Uterine smooth muscle cell (primary cell): ENCODE measurements around the gene SPTSSA. TPM values are rescaled to one million over a fixed set of nuclear protein-coding genes. Genes with fewer than 3 reads are reported as not detected.

Source experiments
- total RNA-seq: library from RNA; depleted of rRNA; stranded (reverse); fragments of >200 nt; gene quantifications from 2 replicates; pipeline ENCODE4 v1.2.3, GENCODE V29; 2014

SPTSSA gene
- total RNA-seq: 13.9 and 20.7 TPM in 2 replicates

GRCh38 chr14:34462132-34462893 is at the start of gene SPTSSA:
SPTSSA (minus strand) TSS chr14:34462240; CDS start chr14:34462207, 33 bp downstream.

Other genes with a start within 250 kb of the SPTSSA start
- gene EAPP, start 77.5 kb upstream of the SPTSSA start, total RNA-seq: 40.1 and 45.5 TPM in 2 replicates
- 167 and 226 TPM in 2 replicates for gene SNX6, start 167.9 kb upstream of the SPTSSA start, total RNA-seq